Endodermal cell (in vitro differentiated cells): Measurements from ENCODE around the gene MPHOSPH6. TPM values are rescaled to one million over a fixed set of nuclear protein-coding genes. Genes with fewer than 3 reads are reported as not detected.

Experiments
- DNase-seq: peaks from one replicate; pipeline ENCODE4 v3.0.0-alpha.2; 2017
- H3K27ac ChIP-seq: 2 replicates; pipeline ENCODE4 v1.5.1; 2013; ENCODE audit warnings: mild to moderate bottlenecking, low read depth, low read length, moderate library complexity
- H3K27me3 ChIP-seq: 2 replicates; pipeline ENCODE4 v1.6.1; 2013; ENCODE audit warnings: mild to moderate bottlenecking, low read length, moderate library complexity; ENCODE audit not compliant: insufficient read depth, control insufficient read depth, poor library complexity, severe bottlenecking
- H3K36me3 ChIP-seq: 2 replicates; pipeline ENCODE4 v1.7.0; 2013; ENCODE audit warnings: mild to moderate bottlenecking, low read length, moderate library complexity; ENCODE audit not compliant: control insufficient read depth, insufficient read depth
- H3K4me1 ChIP-seq: one replicate; pipeline ENCODE4 v1.7.0; 2013; ENCODE audit warnings: low read length; ENCODE audit not compliant: control insufficient read depth, insufficient read depth
- H3K4me3 ChIP-seq: 2 replicates; pipeline ENCODE4 v1.5.1; 2013; ENCODE audit warnings: mild to moderate bottlenecking, low read length, moderate library complexity
- H3K9ac ChIP-seq: 2 replicates; pipeline ENCODE4 v1.6.1; 2013; ENCODE audit warnings: mild to moderate bottlenecking, low read length, moderate library complexity; ENCODE audit not compliant: poor library complexity, severe bottlenecking; ENCODE audit errors: extremely low read depth
- H3K9me3 ChIP-seq: 2 replicates; pipeline ENCODE4 v1.6.1; 2013; ENCODE audit warnings: mild to moderate bottlenecking, low read length, moderate library complexity; ENCODE audit not compliant: control insufficient read depth
- H3K27ac Mint-ChIP-seq: 2 replicates; pipeline ENCODE4 v1.8.0; 2020; ENCODE audit warnings: mixed read lengths
- H3K27me3 Mint-ChIP-seq: 2 replicates; pipeline ENCODE4 v1.8.0; 2021; ENCODE audit warnings: mild to moderate bottlenecking, mixed read lengths; ENCODE audit not compliant: insufficient read depth
- H3K36me3 Mint-ChIP-seq: 2 replicates; pipeline ENCODE4 v1.8.0; 2020; ENCODE audit warnings: low read depth, mixed read lengths
- H3K4me1 Mint-ChIP-seq: 2 replicates; pipeline ENCODE4 v1.8.0; 2020; ENCODE audit warnings: mixed read lengths
- H3K4me3 Mint-ChIP-seq: 2 replicates; pipeline ENCODE4 v1.8.0; 2020; ENCODE audit warnings: mild to moderate bottlenecking, moderate library complexity, mixed read lengths
- H3K9me3 Mint-ChIP-seq: 2 replicates; pipeline ENCODE4 v1.8.0; 2020; ENCODE audit warnings: mild to moderate bottlenecking, mixed read lengths
- WGBS, 2 experiments: methylation state at CpG; one replicate each; pipeline versions ENCODE4 v1.1.5 to v1.1.7; 2013; ENCODE audit warnings: missing lambda C conversion rate in 2 of 2, mixed read lengths in 1 of 2; ENCODE audit not compliant: insufficient coverage in 1 of 2, insufficient read length in 1 of 2; 5-methylcytosine and 5-hydroxymethylcytosine counted together
- total RNA-seq, 2 donors: library from RNA; stranded (reverse); fragmentation: NEBNext Ultra II Directional in 1 of 2; extraction: Animal tissue kit (Norgen Biotek cat#: 25700) in 1 of 2; gene quantifications; 2 replicates in 1 of 2; 3 replicates in 1 of 2; pipeline ENCODE4 v1.2.1, GENCODE V29; 2021
- TF ChIP-seq, protein P1 (sequence below): fragments of 200-600 bp; sonication (generic); conservative IDR thresholded peaks from 2 replicates; pipeline ENCODE4 v1.5.0; 2021; ENCODE audit warnings: antibody characterized with exemption, mild to moderate bottlenecking

The MPHOSPH6 gene
- total RNA-seq, 2 donors from 2014 or later: 38.6 to 39.1 TPM

DNA sequence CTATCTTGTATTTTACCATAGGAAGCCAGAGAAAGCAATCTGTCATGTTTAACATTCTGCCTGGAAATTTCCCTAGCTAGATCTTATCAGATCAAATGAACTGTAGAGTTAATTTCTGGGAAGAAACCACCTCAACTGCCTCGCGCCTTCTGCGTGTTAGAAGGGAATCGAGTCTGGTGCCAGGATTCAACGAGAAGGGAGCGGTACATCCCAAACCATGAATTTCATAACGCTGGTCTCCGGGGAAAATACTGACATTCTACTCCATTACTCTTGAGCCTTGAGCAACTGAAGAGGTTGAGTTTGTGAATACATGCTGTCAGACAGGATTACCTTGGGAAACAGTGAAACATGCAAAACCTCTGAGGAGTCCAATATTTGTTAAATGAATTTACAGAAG is 35.2 kb downstream of the MPHOSPH6 start:
- H3K36me3 ChIP-seq: peaks cover 27% of the 10 kb centered on the region
- H3K4me1 Mint-ChIP-seq: peaks cover 20% of the 10 kb centered on the region
- 96% methylated on average over 5 to 8 of the region's 8 CpGs for WGBS, 2 experiments
- no peak overlapping the region for H3K27ac ChIP-seq
- no peak for DNase-seq
- H3K9me3 Mint-ChIP-seq: peaks cover 6% of the 10 kb centered on the region
- no peaks in the 10 kb centered on the region for H3K27me3 ChIP-seq
- H3K4me3 Mint-ChIP-seq: no peak overlapping the region
- H3K4me1 ChIP-seq: peaks cover 7% of the 10 kb centered on the region
- H3K9ac ChIP-seq: no peak overlapping the region
- H3K27me3 Mint-ChIP-seq: no peaks in the 10 kb centered on the region
- H3K9me3 ChIP-seq: no peaks in the 10 kb centered on the region
- no peak overlapping the region for H3K4me3 ChIP-seq
- TF ChIP-seq, protein P1, sequence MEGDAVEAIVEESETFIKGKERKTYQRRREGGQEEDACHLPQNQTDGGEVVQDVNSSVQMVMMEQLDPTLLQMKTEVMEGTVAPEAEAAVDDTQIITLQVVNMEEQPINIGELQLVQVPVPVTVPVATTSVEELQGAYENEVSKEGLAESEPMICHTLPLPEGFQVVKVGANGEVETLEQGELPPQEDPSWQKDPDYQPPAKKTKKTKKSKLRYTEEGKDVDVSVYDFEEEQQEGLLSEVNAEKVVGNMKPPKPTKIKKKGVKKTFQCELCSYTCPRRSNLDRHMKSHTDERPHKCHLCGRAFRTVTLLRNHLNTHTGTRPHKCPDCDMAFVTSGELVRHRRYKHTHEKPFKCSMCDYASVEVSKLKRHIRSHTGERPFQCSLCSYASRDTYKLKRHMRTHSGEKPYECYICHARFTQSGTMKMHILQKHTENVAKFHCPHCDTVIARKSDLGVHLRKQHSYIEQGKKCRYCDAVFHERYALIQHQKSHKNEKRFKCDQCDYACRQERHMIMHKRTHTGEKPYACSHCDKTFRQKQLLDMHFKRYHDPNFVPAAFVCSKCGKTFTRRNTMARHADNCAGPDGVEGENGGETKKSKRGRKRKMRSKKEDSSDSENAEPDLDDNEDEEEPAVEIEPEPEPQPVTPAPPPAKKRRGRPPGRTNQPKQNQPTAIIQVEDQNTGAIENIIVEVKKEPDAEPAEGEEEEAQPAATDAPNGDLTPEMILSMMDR: no peak
- no peak overlapping the region for H3K27ac Mint-ChIP-seq
- peaks cover 31% of the 10 kb centered on the region for H3K36me3 Mint-ChIP-seq

DNA sequence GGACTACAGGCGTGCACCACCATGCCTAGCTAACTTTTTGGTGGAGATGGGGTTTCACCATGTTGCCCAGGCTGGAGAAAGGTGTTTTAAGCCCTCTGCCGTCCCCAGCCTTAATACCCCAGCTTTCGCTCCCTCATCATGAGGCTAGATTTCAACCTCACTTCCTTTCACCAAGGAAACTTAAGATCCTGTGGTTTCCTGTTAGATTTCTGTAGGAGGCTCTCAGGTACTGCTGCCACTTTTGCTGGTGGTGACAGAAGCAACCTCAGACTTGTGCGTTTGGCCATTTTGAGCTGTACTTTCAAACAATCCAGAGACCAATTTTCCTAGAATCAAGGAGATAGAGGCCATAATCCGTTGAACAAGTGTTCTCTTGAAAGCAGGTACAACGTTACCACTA is 36.2 kb downstream of the MPHOSPH6 start:
- Histone ChIP-seq H3K36me3 (peaks cover 25% of the 10 kb centered on the region), H3K9me3 (no peaks in the 10 kb centered on the region), H3K27me3 (no peaks in the 10 kb centered on the region), H3K4me3 (no peak overlapping the region), H3K4me1 (peaks cover 7% of the 10 kb centered on the region), H3K9ac (no peak overlapping the region), H3K27ac (no peak overlapping the region)
- Mint-ChIP-seq H3K27ac (no peak overlapping the region), H3K27me3 (no peaks in the 10 kb centered on the region), H3K36me3 (peaks cover 28% of the 10 kb centered on the region), H3K4me1 (peaks cover 16% of the 10 kb centered on the region), H3K4me3 (no peak overlapping the region), H3K9me3 (peaks cover 3% of the 10 kb centered on the region)
- no peak for DNase-seq
- 87 to 91% methylated on average over 6 of the region's 6 CpGs for WGBS, 2 experiments
- TF ChIP-seq, protein P1: no peak

DNA sequence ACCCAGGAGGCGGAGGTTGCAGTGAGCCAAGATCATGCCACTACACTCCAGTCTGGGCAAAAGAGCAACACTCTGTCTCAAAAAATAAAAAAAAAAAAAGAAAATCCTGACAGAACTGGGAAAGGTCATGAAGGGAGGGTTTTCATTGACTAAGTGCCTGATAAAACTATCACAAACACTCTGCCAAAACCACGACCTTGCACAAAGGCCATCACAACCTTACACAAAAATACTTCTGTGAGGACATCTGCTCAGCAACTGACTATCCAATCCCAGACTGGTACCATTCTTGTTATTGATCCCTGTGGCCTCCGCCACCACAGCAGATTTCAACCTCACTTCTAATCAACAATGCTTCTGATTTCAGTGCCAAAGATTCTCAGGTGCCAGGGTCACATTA is 40.1 kb downstream of the MPHOSPH6 start:
- TF ChIP-seq, protein P1: no peak
- no peak overlapping the region for H3K27ac ChIP-seq
- Mint-ChIP-seq H3K9me3 (no peaks in the 10 kb centered on the region), H3K27ac (no peak overlapping the region), H3K4me1 (peaks cover 11% of the 10 kb centered on the region), H3K36me3 (peaks cover 7% of the 10 kb centered on the region), H3K27me3 (no peaks in the 10 kb centered on the region), H3K4me3 (no peak overlapping the region)
- H3K4me3 ChIP-seq: no peak overlapping the region
- H3K27me3 ChIP-seq: no peaks in the 10 kb centered on the region
- 94% methylated on average over 3 of the region's 3 CpGs; no CpG with 5 or more reads in 1 of the 2 experiments for WGBS, 2 experiments
- DNase-seq: no peak
- no peaks in the 10 kb centered on the region for H3K36me3 ChIP-seq
- H3K9ac ChIP-seq: no peak overlapping the region
- H3K4me1 ChIP-seq: no peaks in the 10 kb centered on the region
- no peaks in the 10 kb centered on the region for H3K9me3 ChIP-seq
